IPS-18c (cell line): Measurements from ENCODE around the gene KL.

Experiments used
- H3K4me3 ChIP-seq: 2 replicates; pipeline ENCODE4 v1.7.0; 2013; ENCODE audit warnings: low read depth, mild to moderate bottlenecking, low read length, moderate library complexity; ENCODE audit not compliant: insufficient read depth
- H3K9me3 ChIP-seq: one replicate; pipeline ENCODE4 v1.6.1; 2013; ENCODE audit warnings: mild to moderate bottlenecking, low read length, moderate library complexity; ENCODE audit not compliant: control insufficient read depth, insufficient read depth

Gene KL

GRCh38 chr13:33110713-33111413 lies 94.6 kb downstream of the KL start:
- no peak overlapping the region for H3K4me3 ChIP-seq
- no peaks in the 10 kb centered on the region for H3K9me3 ChIP-seq

GRCh38 chr13:33111414-33112110 lies 95.3 kb downstream of the KL start:
- no peaks in the 10 kb centered on the region for H3K9me3 ChIP-seq
- no peak overlapping the region for H3K4me3 ChIP-seq

- H3K4me3 ChIP-seq: no peak overlapping the region
These were observed 96.5 kb downstream of the KL start for GRCh38 chr13:33112766-33113165.

GRCh38 chr13:33114146-33114545 lies 97.9 kb downstream of the KL start:
- no peaks in the 10 kb centered on the region for H3K9me3 ChIP-seq
- H3K4me3 ChIP-seq: no peak overlapping the region

More at GRCh38 chr13:33112766-33113165, 96.5 kb downstream of the KL start:
- H3K9me3 ChIP-seq: no peaks in the 10 kb centered on the region

- no peaks in the 10 kb centered on the region for H3K9me3 ChIP-seq
- no peak overlapping the region for H3K4me3 ChIP-seq
These were observed 99.1 kb downstream of the KL start for GRCh38 chr13:33115274-33115673.
